OCI-LY1 (cell line): ENCODE data around the gene LPCAT3.

ENCODE experiments used
- CTCF ChIP-seq: fragments of 200-600 bp; sonication (generic), shearing (Covaris generic); IDR thresholded peaks from 2 replicates; pipeline ENCODE4 v1.5.1; 2017; ENCODE audit warnings: mild to moderate bottlenecking, antibody characterized with exemption, low read length, moderate library complexity, mixed read lengths
- EZH2 ChIP-seq: fragments of 200-600 bp; sonication (generic), shearing (Covaris generic); IDR thresholded peaks from 2 replicates; pipeline ENCODE4 v1.8.0; 2017; ENCODE audit warnings: borderline replicate concordance, mixed run types, mild to moderate bottlenecking, antibody characterized with exemption, low read length, moderate library complexity, mixed read lengths

DNA sequence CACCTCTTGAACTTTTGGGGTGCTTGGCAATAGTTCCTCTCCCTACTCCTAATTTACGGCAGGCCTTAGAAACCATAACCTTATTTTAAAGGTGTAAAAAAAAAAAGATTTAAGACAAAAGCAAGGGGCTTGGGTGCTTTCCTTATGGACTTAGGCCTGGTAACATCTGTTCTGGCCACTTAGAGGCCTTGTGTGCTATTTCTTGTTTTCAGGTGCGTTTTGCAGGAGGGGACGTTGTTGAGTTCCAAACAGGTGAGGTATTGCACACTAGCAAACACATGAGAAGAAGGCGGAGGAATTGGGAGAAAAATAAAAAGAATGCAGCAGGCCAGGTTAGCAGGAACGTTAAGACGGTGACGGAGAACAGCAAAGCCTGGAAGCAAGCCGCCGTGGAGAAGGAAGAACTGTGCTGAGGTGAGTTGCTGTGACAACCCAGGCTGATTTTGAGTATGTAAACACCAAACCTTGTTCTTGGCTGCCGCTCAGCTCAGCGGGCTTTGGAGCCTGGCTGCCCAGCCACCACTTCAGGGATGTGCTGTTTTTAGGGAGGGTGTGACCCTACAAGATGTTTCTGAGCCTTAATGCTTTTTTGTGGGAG, 30.2 kb downstream of the LPCAT3 start:
- TF ChIP-seq CTCF (no peak), EZH2 (no peak)
